HG03558 (cell line): Measurements from ENCODE around the gene ITGA2.
A peak's percentile ranks its signal among the peaks of the same experiment; 100 is the strongest.

ENCODE experiments used
- ATAC-seq: cut with Tn5 transposase; IDR thresholded peaks from one replicate; pipeline ENCODE4 v1.9.1; 2021; ENCODE audit warnings: moderate number of reproducible peaks; ENCODE audit not compliant: unreplicated experiment; ENCODE audit errors: extremely low read depth

The ITGA2 gene

GRCh38 chr5:53011233-53011632 is 22.1 kb downstream of the ITGA2 start:
- ATAC-seq: no peak

DNA sequence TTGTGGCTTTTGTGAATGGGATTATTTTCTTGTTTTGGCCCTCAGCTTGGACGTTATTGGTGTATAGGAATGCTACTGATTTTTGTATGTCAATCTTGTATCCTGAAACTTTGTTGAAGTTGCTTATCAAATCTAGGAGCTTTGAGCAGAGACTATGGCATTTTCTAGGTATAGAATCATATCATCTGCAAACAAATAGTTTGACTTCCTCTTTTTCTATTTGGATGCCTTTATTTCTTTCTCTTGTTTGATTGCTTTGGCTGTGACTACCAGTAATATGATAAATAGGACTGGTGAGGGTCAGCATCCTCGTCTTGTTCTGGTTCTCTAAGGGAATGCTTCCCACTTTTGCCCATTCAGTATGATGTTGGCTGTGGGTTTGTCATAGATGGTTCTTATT is 24.7 kb downstream of the ITGA2 start:
- ATAC-seq: no peak

- ATAC-seq: no peak
These were observed 28.2 kb downstream of the ITGA2 start for GRCh38 chr5:53017383-53017782.

GRCh38 chr5:53017794-53018391 is 28.7 kb downstream of the ITGA2 start:
- ATAC-seq: no peak

- ATAC-seq: no peak
These were observed 30.2 kb downstream of the ITGA2 start for GRCh38 chr5:53019320-53019719.

- ATAC-seq: no peak
These were observed 33.9 kb downstream of the ITGA2 start for GRCh38 chr5:53022930-53023511.

DNA sequence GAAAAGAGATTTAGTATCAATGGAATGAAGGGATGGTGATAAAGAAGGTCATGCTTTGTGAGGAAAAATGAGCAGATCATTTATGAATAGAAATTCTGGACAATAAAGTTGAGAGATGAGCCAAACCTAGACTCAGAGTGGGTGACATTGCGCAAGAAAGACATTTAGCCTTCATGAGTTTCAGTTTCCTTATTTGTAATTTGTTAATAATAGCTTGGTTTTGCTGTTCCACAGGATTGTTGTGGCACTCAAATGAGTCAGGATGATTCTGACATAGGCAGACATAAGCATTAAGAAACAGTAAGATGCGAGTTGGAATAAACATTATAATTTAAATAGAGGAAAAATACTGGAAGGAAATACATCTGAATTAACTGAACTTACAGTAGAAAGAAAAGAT is 34.8 kb downstream of the ITGA2 start:
- peak; percentile 87 for ATAC-seq

GRCh38 chr5:53024535-53024934 is 35.4 kb downstream of the ITGA2 start:
- ATAC-seq: no peak

DNA sequence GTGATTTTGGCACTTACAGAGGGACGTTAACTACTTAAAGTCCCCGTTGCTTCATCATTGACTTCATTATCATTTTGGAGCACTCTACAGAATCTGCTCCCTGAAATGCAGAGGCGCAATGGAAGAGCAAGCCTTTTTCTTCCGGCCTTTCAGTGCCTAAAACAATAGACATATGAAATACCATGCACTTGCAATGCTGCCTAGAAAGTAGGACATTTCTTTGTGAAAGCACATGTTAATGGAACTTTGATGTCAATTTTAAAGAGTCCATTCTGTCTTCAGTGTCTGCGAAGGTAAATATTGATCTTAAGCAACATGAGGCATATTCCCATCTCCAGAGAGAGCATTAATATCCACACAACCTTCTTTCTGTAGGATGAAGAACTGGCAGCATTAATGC is 36.3 kb downstream of the ITGA2 start:
- ATAC-seq: no peak

DNA sequence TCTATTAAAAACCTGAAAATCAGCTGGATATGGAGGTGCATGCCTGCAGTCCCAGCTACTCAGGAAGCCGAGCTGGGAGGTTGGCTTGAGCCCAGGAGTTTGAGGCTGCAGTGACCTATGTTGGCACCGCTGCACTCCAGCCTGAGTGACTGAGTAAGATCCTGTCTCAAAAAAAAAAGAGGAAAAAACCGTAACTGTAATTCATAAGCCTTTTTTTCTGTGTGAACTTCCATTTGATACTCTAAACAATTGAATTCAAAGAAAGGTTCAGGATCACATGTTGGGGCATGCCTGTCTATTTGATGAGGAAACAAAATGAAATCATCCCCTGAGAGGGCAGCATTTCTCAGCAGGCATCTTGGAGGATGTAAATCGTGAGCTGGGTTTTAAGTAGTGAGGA is 38.8 kb downstream of the ITGA2 start:
- ATAC-seq: no peak

GRCh38 chr5:53029608-53030007 is 40.5 kb downstream of the ITGA2 start:
- no peak for ATAC-seq

DNA sequence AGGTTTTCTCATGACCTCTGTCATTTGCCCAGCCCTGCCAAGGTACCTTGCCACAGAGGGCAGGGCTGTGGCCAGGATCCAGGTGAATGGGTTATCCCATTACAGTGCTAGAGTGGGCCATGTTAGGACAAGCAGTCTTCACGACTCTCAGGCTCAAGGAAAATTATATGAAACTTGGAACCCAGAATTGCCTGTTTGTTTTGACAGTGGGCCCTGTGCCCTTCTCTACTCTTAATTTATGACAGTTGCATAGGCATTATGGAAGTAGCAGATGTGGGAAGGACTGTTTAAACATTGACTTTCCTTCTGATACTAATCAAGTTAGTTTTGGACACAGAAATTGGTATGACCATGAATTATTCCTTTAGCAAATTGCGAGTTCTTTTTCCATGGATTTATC is 41.7 kb downstream of the ITGA2 start:
- ATAC-seq: no peak

- no peak for ATAC-seq
These were observed 42.5 kb downstream of the ITGA2 start for GRCh38 chr5:53031695-53032096.

GRCh38 chr5:53032188-53032587 is 43.0 kb downstream of the ITGA2 start:
- ATAC-seq: no peak

- no peak for ATAC-seq
These were observed 45.7 kb downstream of the ITGA2 start for GRCh38 chr5:53034832-53035231.

GRCh38 chr5:53035868-53036381 is 46.8 kb downstream of the ITGA2 start:
- no peak for ATAC-seq

GRCh38 chr5:53037141-53037859 is 48.1 kb downstream of the ITGA2 start:
- no peak for ATAC-seq

- no peak for ATAC-seq
These were observed 49.2 kb downstream of the ITGA2 start for GRCh38 chr5:53038196-53038847.

DNA sequence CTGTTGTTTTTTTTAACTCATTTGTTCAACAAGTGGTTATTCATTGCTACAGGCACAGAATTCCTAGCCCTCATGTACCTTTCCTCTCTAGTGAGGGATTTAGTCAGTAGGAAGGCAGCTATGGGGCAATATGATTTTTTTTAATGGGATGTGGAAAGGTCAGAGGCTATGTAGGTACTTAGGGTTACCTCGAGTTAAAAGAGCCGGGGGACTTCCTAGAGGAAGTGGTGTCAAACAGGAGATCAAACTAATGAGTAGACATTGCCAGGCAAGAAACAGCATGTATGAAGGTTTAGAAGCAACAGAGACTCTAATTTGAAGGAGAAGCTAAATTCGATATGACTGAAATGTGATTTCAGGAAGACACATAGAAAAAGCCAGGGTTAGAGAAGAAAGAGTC is 50.7 kb downstream of the ITGA2 start:
- ATAC-seq: no peak

DNA sequence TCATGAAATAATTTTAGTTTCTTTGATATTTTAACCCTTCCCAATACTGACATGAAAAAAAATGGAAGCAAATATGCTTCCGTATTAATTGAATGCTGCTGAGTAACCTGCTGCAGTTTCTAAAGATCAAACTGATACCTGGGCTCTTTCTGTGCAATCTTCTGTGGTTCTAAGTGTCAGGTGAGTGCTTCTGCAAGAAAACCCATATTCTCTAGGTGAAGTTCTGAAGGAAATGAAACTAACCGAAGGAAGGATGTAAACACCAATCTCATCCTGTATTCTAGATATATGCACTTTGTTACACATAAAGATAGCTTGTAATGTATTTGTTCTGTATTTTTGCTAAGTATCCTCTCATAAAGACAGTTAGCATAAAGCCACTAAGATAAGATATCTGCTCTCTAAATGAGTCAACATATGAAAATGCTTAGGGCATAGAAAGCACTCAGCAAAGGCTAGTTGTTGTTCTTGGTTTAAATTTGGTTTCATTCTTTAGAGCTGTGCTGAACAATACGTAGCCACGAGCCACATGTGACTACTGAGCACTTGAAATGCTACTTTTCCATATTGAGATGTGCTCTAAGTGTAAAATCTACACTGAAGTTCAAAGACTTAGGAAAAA is 52.0 kb downstream of the ITGA2 start:
- ATAC-seq: peak; percentile 98

DNA sequence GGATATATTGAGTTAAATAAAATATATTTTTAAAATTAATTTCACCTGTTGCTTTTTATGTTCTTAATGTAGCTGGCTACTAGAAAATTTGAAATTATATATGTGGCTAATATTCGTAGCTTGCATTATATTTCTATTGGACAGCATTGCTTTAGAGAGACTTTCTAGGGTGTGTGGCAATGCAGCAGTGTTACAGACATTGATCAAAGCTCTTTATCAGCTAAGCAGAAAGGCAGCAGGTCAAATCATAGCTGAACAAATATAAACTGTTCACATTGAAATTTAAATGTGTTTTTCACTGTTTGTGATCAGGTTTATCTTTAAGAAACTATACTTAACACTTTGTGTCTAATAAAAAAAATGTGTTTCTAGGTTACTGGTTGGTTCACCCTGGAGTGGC is 52.6 kb downstream of the ITGA2 start:
- no peak for ATAC-seq
